Stimulated activated naive CD4-positive, alpha-beta T cell (primary cell): Measurements from ENCODE around the gene MAN1A1.

Experiments used
- DNase-seq, 6 experiments: peaks; one replicate each; lab custom pipeline; 2025; lab: John Stamatoyannopoulos, UW

MAN1A1 gene

GRCh38 chr6:119234457-119234856 lies 115.1 kb downstream of the MAN1A1 start:
- DNase-seq, result no peak

GRCh38 chr6:119233312-119233984 lies 116.1 kb downstream of the MAN1A1 start:
- no peak for DNase-seq

- no peak for DNase-seq
Observed at GRCh38 chr6:119231394-119231793, 118.2 kb downstream of the MAN1A1 start.

- DNase-seq, result no peak
Observed at GRCh38 chr6:119230160-119230559, 119.4 kb downstream of the MAN1A1 start.

GRCh38 chr6:119227377-119227776 lies 122.2 kb downstream of the MAN1A1 start:
- no peak for DNase-seq

- DNase-seq, result no peak
Observed at GRCh38 chr6:119226089-119226488, 123.5 kb downstream of the MAN1A1 start.

GRCh38 chr6:119224095-119224701 lies 125.4 kb downstream of the MAN1A1 start:
- DNase-seq, result no peak

- no peak for DNase-seq
Observed at GRCh38 chr6:119220452-119220851, 129.1 kb downstream of the MAN1A1 start.

GRCh38 chr6:119218548-119218947 lies 131.0 kb downstream of the MAN1A1 start:
- DNase-seq, result no peak

GRCh38 chr6:119215885-119216590 lies 133.5 kb downstream of the MAN1A1 start:
- no peak for DNase-seq

- no peak for DNase-seq
Observed at GRCh38 chr6:119215309-119215708, 134.3 kb downstream of the MAN1A1 start.

GRCh38 chr6:119210596-119210995 lies 139.0 kb downstream of the MAN1A1 start:
- DNase-seq, result no peak

- DNase-seq, result no peak
Observed at GRCh38 chr6:119209452-119210205, 139.9 kb downstream of the MAN1A1 start.

GRCh38 chr6:119207971-119208725 lies 141.4 kb downstream of the MAN1A1 start:
- DNase-seq, result no peak

GRCh38 chr6:119207327-119207726 lies 142.2 kb downstream of the MAN1A1 start:
- no peak for DNase-seq

GRCh38 chr6:119205911-119206618 lies 143.5 kb downstream of the MAN1A1 start:
- DNase-seq, result no peak

GRCh38 chr6:119204719-119205118 lies 144.8 kb downstream of the MAN1A1 start:
- DNase-seq, result no peak

- DNase-seq, result no peak
Observed at GRCh38 chr6:119201480-119201879, 148.1 kb downstream of the MAN1A1 start.

- no peak for DNase-seq
Observed at GRCh38 chr6:119200512-119201175, 148.9 kb downstream of the MAN1A1 start.

GRCh38 chr6:119197271-119197670 lies 152.3 kb downstream of the MAN1A1 start:
- no peak for DNase-seq

- DNase-seq, result no peak
Observed at GRCh38 chr6:119196715-119197114, 152.8 kb downstream of the MAN1A1 start.
